HG02981 (cell line): Measurements from ENCODE around the gene PGAP3.

Experiments used
- ATAC-seq: cut with Tn5 transposase; IDR thresholded peaks from one replicate; pipeline ENCODE4 v1.9.1; 2021; ENCODE audit warnings: mild to moderate bottlenecking, moderate library complexity; ENCODE audit not compliant: unreplicated experiment

The PGAP3 gene

DNA sequence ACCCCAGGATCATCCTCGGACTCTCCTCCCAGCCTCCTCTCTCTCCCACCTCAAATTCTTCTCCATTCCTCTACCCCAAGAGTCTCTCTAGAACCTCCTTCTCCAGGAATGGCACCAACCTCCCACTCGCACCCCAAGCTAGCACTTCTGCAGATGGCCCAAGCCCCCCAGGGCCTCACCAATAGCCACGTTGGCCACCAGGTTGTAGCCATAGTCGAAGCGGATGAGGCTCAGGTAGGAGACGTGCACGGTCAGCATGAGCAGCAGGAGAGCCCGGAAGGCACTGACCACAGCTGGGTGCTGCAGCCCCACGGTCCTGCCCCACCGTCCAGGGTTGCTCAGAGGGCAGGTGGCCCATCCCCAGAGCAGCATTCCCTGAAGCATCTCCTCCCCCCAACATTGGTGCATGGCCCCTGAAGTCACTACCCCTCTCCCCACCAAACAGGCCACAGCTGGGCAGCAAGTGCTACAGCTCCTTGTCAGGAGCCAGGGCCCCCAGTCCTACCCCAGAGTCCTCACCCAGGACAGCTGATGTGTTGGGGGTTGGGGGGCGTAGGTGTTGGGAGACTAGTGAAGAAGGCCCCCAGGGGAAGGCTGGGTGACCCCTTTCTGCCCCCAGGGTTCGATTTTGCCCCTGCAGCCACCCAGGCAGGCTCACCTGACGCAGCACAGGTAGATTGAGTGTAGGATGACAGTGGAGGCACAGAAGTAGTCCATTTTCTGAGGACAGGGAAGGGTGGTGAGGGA is 14.3 kb downstream of the PGAP3 start:
- ATAC-seq = no peak

DNA sequence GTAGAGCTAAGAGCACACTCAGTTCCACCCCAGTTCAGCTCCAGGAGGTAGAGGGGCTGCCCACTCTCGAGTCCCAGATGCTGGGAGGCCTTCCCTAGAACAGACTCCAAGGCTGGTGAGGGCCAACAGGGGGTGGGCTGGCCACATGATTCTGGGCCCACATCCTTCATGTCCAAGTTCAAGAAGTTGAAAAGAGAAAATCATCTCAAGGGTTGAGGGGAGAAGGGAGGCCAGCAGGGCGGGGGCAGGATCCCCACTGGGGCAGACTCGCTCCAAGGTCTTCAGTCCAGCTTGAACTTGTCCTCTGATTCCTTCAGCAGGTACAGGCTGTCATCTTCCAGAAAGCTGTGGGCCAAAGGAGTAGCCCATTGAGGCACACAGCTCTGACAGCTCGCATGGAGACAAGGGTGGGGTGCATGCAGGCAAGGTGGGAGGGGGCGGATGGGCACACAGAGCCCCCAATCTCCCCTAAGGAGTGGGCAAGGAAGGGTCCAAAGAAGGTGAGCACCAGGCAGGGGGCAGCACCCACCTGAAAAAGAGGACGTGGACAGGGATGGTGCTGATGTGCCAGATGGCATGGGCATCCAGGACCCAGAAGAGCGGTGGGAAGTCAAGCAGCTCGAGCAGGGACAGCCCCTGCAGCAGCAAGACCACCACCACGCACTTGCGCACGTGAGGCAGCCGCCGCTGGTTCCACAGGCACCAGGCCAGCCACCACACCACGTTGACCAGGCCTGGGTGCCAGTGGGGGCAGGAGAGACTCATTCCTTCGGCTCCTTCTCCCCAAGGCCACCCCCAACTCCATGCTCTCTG is 15.1 kb downstream of the PGAP3 start:
- no peak for ATAC-seq

DNA sequence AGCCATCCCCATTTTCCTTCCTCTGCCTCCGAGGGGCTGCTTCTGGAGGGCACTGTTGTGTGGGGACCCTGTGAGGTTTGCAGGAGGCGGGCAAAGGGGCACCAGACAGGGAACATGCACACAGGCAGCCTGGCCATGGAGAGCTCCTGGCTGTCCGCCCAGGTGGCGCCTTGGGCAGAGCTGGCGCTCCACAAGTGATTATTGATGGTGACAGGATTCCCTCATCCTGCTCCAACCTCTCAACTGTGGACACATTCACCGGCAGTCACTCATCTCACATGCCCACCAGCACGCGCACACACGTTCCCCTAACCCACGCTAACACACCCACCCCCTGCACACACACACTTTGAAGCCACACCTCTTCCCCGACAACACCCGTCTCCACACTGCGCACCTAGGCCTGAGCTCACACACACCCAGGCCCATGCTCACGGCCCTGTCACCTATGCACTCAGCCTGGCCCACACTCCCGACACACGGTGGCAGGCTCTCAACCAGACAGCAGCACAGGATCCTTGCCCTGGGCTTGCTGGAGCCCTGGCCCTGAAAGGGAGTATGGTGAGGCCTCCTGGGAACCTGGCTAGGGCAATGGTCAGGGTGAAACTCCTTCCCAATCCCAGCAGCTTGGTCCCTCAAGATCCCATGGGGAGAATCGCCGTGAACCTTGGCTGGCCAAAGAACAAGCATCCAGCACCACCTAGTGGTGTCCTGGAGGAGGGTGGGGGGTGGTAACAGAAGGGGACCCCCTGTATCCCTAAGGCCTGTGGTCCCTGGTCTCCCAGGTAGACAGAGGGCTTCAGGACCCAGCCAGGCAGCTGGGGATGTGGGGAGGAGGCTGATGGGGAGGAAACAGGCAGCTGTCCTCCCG is 16.0 kb downstream of the PGAP3 start:
- ATAC-seq = no peak

DNA sequence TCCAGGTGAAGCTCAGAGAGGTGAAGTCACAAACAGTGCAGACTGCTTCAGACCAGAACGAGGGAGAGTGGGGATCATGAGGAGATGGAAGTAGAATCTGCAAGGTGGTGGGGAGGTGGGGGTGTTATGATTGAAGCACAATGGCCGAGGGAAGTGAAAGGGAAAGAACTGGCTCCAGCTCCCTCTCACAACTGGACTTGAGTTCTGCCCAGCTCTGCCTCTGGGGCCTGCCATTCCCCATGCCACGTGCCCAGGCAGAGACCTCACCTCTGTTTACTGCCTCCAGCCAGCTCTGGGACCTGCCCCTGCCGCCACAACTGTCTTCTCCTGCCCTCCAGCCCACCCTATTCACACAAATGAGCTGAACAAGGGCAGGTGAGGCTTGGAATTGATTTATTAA is 17.1 kb downstream of the PGAP3 start:
- ATAC-seq = no peak

DNA sequence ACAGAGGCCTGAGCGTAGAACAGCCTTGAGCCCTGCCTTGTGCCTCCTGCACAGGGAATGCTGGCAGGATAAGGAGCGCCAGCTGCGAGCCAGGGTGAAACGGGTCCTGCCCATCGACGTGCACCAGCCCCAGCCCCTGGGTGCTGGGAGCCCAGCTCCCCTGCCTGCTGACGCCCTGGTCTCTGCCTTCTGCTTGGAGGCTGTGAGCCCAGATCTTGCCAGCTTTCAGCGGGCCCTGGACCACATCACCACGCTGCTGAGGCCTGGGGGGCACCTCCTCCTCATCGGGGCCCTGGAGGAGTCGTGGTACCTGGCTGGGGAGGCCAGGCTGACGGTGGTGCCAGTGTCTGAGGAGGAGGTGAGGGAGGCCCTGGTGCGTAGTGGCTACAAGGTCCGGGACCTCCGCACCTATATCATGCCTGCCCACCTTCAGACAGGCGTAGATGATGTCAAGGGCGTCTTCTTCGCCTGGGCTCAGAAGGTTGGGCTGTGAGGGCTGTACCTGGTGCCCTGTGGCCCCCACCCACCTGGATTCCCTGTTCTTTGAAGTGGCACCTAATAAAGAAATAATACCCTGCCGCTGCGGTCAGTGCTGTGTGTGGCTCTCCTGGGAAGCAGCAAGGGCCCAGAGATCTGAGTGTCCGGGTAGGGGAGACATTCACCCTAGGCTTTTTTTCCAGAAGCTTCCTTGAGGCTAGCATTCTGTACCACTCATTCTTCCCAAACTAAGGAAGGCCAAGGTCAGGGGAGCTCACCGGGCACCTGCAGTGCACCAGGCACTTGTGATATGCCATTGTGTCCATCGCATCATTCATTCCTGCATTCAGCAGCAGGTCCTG is 17.7 kb downstream of the PGAP3 start:
- no peak for ATAC-seq

DNA sequence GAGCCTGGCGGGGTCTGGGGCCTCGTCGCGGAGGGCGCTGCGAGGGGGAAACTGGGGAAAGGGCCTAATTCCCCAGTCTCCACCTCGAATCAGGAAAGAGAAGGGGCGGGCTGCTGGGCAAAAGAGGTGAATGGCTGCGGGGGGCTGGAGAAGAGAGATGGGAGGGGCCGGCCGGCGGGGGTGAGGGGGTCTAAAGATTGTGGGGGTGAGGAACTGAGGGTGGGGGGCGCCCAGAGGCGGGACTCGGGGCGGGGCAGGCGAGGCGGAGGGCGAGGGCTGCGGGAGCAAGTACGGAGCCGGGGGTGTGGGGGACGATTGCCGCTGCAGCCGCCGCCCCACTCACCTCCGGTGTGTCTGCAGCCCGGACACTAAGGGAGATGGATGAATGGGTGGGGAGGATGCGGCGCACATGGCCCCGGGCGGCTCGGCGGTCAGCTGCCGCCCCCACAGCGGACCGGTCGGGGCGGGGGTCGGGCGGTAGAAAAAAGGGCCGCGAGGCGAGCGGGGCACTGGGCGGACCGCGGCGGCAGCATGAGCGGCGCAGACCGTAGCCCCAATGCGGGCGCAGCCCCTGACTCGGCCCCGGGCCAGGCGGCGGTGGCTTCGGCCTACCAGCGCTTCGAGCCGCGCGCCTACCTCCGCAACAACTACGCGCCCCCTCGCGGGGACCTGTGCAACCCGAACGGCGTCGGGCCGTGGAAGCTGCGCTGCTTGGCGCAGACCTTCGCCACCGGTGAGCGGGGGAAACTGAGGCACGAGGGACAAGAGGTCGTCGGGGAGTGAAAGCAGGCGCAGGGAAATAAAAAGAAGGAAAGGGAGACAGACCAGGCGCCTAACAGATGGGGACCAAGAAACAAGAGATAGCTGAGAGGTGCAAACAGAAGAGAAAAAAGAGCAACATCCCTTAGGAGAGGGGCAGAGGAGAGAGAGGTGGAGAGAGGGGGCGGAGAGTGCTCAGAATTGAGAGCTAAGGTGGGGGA is 19.6 kb downstream of the PGAP3 start, which contains the start of gene PNMT:
Gene PNMT (plus strand): TSS at position 509 of the 980 bp plus-strand sequence. CDS start 23 bp downstream, at position 532.
- ATAC-seq = no peak

DNA sequence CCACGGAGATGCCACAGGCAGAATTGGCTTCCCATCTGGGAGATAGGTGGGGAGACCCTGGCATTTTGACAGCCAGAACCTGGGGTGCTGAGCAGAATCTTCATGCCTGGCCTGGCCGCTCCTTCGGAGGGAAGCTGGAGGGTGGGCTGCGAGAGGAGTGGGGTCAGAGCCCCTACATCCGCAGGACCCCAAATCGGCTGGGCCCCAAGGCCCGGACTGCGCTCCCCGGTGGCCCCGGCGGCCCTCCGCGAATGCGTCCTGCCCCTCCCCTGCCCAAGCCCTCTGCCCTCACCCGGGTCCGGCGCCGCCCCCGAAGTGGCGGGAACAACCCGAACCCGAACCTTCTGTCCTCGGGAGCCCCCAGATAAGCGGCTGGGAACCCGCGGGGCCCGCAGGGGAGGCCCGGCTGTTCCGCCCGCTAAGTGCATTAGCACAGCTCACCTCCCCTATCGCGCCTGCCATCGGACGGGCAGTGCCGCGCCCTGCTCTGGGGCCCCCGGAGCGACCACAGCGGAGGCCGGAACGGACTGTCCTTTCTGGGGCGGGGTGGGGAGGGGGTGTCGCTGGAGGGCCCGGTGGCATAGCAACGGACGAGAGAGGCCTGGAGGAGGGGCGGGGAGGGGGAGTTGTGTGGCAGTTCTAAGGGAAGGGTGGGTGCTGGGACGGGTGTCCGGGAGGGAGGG is 20.5 kb downstream of the PGAP3 start:
- ATAC-seq = no peak

DNA sequence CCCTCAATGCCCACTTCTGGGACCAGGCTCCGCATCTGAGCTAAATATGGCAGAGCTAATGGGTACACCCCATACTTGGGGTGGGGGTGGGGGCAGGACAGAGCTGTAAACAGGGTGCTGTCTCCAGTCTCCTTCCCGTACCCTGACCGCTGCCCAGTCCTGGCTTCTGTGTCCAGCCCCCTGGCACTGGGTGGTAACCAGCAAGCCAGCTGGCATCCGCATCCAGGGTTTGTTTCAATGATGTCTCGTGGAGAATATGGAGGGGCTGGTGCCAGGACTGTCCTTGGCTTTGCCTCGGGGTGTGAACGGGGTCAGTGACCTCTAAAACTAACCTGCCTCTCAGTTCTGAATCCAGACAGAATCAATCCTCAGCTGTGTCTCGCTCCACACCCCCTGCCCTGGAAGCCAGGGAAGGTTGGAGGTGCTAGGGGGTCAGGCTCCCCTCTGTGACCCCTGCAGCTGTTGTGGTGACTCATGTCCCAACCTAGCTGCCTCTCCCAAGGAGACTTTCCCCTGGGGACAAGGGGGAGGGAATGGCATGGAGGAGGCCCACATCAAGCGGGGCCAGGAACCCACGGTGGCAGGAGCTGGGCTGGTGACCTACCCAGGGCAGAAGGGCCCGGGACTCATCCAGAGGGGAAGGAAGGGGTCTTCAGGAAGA is 21.1 kb downstream of the PGAP3 start:
- ATAC-seq = no peak

DNA sequence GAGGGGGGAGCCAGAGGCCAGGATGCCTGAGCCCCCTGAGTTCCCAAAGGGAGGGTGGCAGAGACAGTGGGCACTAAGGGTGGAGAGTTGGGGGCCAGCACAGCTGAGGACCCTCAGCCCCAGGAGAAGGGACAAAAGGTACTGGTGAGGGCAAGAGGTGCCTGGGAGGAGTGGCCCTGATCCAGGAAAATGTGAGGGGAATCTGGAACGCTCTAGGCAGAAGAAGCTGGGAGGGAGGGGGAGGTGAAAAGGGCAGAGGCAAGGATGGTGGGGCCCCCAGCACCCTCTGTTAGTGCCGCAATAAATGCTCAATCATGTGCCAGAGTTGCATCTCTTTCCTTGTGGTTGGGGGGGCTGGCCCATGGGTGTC is 21.6 kb downstream of the PGAP3 start:
- ATAC-seq = no peak

DNA sequence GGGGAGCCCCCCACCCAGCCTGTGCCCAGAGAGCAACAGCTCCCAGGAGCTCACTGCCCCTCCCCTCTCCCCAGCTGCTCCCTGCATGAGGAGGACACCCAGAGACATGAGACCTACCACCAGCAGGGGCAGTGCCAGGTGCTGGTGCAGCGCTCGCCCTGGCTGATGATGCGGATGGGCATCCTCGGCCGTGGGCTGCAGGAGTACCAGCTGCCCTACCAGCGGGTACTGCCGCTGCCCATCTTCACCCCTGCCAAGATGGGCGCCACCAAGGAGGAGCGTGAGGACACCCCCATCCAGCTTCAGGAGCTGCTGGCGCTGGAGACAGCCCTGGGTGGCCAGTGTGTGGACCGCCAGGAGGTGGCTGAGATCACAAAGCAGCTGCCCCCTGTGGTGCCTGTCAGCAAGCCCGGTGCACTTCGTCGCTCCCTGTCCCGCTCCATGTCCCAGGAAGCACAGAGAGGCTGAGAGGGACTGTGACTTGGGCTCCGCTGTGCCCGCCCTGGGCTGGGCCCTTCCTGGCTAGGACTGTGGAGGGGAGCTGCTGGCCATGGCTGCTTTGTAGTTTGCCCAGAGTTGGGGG is 22.1 kb downstream of the PGAP3 start:
- ATAC-seq = no peak

DNA sequence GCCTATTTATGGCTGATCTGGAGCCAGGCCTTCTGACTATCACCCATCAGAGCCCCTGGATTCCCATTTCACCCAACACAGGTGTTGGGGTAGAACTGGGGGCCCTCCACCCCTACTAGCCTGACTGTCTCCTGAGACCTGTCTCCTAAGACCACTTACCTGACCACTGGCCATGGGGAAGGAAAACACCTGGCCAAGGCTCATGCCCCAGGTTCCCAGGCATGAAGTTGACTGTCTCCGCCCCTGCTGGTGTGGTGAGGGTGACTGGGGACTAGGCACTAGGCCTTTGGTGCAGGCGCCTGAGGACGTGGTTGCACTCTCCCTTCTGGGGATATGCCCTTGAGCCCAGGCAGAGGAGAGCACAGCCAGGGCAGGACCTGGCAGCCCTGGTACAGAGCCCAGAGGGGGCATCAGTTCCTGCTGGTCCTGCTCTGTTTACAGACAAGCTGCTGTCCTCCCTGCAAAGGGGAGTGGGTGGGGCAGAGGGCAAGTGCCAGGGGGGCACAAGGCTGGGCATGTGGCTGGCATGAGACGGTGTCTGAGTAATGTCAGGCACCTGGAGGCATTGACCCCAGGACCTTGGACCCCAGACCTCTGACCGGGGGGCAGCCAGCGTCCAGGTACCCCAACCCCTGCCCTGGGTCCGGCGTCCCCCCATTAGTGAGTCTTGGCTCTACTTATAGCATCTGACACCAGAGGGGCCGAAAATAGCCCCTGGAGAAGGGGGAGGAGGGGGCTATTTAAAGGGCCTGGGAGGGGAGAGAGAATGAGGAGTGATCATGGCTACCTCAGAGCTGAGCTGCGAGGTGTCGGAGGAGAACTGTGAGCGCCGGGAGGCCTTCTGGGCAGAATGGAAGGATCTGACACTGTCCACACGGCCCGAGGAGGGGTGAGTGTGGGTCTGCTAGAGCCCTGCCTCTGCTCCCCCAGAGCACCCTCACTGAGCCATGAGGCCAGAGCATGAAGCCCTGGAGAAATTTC is 23.0 kb downstream of the PGAP3 start, which contains the start of gene TCAP:
Gene TCAP (plus strand): TSS at position 769 of the 981 bp plus-strand sequence. CDS start 11 bp downstream, at position 780.
- no peak for ATAC-seq

DNA sequence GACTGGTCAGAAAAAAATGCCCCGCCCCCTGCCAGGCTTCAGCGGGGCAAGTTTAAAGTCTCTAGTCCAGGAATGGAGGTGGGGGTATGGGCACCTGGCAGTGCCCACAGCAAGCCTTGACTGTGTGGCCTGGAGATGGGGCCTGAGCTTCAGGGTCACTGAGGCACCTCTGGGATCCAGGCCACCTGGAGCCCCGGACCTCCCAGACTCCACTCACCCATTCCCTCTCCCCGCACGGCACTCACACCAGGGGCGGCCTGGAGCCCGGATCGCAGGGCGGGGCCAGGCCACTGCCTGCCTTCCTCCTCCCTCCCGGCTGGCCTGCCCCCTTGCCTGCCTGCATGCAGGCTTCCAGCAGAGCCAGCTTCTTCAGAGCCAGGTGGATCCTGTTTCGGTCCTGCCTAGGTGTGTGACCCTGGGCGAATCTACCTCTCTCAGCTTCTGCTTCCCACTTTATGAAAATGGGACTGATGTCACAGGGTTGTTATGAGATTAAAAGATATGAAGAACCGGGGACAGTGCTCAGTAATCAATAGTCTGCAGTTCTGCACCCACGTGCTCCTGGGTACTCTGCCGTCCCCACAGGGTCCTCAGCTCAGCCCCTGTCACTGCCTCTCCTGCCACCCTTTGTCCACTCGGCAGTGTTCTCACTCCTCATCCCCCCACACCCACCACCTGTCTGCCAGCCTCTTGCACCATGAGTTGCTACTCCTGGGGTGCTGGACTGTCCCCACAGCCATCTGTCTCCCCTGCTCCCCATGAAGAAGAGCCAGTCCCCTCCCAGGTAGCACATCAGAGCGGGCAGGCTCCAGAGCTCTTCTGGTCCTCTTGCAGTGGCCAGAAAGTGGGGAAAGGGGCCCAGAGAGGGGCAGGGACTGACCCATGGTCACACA is 23.9 kb downstream of the PGAP3 start:
- ATAC-seq = no peak

DNA sequence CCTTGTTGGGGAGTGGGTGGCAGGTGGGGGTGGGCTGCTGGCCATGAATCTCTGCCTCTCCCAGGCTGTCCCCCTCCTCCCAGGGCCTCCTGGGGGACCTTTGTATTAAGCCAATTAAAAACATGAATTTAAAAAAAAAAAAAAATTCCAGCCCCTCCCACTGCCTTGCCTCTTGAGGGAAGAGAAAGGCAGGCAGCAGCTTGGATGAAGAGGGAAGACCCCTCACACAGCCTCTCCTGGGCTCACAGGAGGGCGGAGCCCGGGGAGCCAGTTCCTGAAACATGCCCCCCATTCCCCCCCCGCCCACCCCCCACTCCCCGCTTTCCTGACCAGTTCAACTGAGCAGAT is 24.5 kb downstream of the PGAP3 start:
- no peak for ATAC-seq

DNA sequence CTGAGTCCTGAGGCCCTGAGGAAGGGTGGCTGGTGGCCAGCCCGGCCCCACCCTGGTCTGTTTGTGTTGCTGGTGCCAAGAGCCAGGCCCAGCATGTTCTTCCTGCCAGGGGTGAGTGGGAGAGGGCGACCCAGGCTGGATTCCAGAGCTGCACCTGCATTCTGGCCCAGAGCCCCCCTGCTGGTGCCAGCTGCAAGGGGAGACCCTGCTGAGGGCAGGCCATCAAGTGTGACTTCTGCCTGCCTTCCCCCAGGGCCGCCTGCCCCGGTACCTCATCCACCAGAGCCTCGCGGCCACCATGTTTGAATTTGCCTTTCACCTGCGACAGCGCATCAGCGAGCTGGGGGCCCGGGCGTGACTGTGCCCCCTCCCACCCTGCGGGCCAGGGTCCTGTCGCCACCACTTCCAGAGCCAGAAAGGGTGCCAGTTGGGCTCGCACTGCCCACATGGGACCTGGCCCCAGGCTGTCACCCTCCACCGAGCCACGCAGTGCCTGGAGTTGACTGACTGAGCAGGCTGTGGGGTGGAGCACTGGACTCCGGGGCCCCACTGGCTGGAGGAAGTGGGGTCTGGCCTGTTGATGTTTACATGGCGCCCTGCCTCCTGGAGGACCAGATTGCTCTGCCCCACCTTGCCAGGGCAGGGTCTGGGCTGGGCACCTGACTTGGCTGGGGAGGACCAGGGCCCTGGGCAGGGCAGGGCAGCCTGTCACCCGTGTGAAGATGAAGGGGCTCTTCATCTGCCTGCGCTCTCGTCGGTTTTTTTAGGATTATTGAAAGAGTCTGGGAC is 25.1 kb downstream of the PGAP3 start:
- ATAC-seq = no peak
